ENCODE results near the gene NFE2L1. TPM values are rescaled to one million over a fixed set of nuclear protein-coding genes. Genes with fewer than 3 reads are reported as not detected.

Gene NFE2L1
- total RNA-seq, 2 donors from 2014 or later = 87.8 to 244 TPM

GRCh38 chr17:48059125-48059668 is 11.0 kb downstream of the NFE2L1 start:
- H3K27ac ChIP-seq = no peak overlapping the region
- TF ChIP-seq POLR2A (IDR thresholded peaks at IDR 0.05) (no peak), CTCF (IDR thresholded peaks at IDR 0.05) (no peak)

DNA sequence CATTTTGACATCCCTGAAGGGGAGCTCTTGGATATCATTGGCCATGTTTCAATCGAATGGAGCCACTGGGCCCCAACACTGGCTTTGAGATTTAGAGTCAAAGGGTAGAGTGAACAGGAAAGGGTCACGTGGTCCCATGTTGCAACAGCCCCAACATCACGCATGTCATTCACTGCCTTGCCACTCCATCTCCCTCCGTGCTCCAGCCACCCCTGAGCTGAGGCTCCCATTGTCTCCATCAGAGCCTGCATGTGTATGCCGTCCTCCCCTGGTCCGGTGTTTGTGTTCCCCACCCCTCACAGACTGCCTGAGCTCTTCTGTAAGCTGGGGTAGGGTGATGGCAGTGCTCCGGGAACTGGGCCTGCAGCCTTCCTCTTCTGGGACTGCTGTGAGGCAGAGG is 12.1 kb downstream of the NFE2L1 start:
- whole genome bisulfite sequencing = 74% methylated on average over 7 of the region's 7 CpGs
- H3K36me3 ChIP-seq = peaks cover 0 to 35% of the 10 kb centered on the region in 2 donors
- H3K27ac ChIP-seq = no peak overlapping the region
- H3K4me1 ChIP-seq (replicated peaks) = peaks cover under 1% of the 10 kb centered on the region
- H3K27me3 ChIP-seq (replicated peaks; ENCODE audit: insufficient read depth) = no peaks in the 10 kb centered on the region
- no peaks in the 10 kb centered on the region for H3K9me3 ChIP-seq
- H3K4me3 ChIP-seq = no peak overlapping the region
- intact Hi-C loops (cut with DNase I) = no loop called here
- no peak for TF ChIP-seq POLR2A (IDR thresholded peaks at IDR 0.05)
- TF ChIP-seq POLR2AphosphoS5 (IDR thresholded peaks at IDR 0.05) = no peak
- no peak for TF ChIP-seq CTCF (IDR thresholded peaks at IDR 0.05)
- no peak for DNase-seq (ENCODE audit: low spot score)

More at GRCh38 chr17:48059125-48059668, 11.0 kb downstream of the NFE2L1 start:
- no peaks in the 10 kb centered on the region for H3K27me3 ChIP-seq (replicated peaks; ENCODE audit: insufficient read depth)
- intact Hi-C loops (cut with DNase I) = no loop called here
- 93% methylated on average over 29 of the region's 32 CpGs for WGBS
- no peaks in the 10 kb centered on the region for H3K9me3 ChIP-seq
- H3K36me3 ChIP-seq = peaks cover 0 to 35% of the 10 kb centered on the region in 2 donors
- H3K4me3 ChIP-seq = no peak overlapping the region
- peaks cover 8% of the 10 kb centered on the region for H3K4me1 ChIP-seq (replicated peaks)
- no peak for DNase-seq (ENCODE audit: low spot score)

DNA sequence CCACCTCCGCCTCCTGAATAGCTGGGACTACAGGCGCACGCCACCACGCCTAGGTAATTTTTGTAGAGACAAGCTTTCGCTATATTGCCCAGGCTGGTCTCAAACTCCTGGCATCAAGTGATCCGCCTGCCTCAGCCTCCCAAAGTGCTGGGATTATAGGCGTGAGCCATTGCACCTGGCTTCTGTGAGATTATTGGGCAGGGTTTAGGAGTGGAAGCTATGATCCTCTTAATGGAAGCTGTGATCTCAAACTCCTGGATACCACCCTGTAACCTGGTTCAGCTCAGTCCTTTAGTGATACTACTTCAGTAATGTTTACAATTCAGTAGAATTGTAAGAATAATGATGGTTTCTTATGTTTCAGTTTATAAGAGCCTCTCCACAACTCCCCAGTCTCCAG is 14.1 kb downstream of the NFE2L1 start:
- H3K9me3 ChIP-seq = no peaks in the 10 kb centered on the region
- no peaks in the 10 kb centered on the region for H3K27me3 ChIP-seq (replicated peaks; ENCODE audit: insufficient read depth)
- no peak for TF ChIP-seq POLR2AphosphoS5 (IDR thresholded peaks at IDR 0.05)
- TF ChIP-seq POLR2A (IDR thresholded peaks at IDR 0.05) = no peak
- no peak for TF ChIP-seq CTCF (IDR thresholded peaks at IDR 0.05)
- no peak for DNase-seq (ENCODE audit: low spot score)
- H3K27ac ChIP-seq = no peak overlapping the region
- H3K36me3 ChIP-seq = peaks cover 0 to 23% of the 10 kb centered on the region in 2 donors
- WGBS = 93% methylated on average over 7 of the region's 7 CpGs
- no peaks in the 10 kb centered on the region for H3K4me1 ChIP-seq (replicated peaks)
- intact Hi-C loops (cut with DNase I) = no loop called here
- H3K4me3 ChIP-seq = no peak overlapping the region

DNA sequence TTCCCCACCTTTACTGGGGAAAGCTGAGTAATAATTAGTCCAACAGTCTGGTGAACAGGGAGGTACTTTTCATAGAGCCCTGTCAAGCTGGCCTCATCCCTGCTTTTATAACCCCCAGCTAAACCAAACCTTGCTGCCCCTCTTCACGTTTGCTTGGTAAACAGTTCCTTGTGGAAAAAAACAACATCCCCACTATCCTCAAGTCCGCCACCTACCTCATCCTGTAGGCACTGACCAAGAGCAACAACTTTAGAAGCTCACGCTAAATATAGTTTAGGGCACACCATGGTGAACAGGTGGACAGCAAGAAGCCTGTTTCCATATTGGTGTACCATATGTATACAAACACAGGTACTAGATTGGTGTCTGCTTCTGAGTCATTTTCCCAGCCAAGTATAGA is 16.5 kb downstream of the NFE2L1 start:
- DNase-seq (ENCODE audit: low spot score) = no peak
- TF ChIP-seq CTCF (IDR thresholded peaks at IDR 0.05) (no peak), POLR2AphosphoS5 (IDR thresholded peaks at IDR 0.05) (no peak), POLR2A (IDR thresholded peaks at IDR 0.05) (no peak)
- H3K27me3 ChIP-seq (replicated peaks; ENCODE audit: insufficient read depth) = no peaks in the 10 kb centered on the region
- no peak overlapping the region for H3K4me3 ChIP-seq
- WGBS = 72% methylated on average over 3 of the region's 3 CpGs
- peaks cover 0 to 2% of the 10 kb centered on the region in 2 donors for H3K36me3 ChIP-seq
- H3K4me1 ChIP-seq (replicated peaks) = no peaks in the 10 kb centered on the region
- intact Hi-C loops (cut with DNase I) = no loop called here
- peak overlapping the region in 1 of 2 donors; percentile 16 for H3K27ac ChIP-seq
- H3K9me3 ChIP-seq = no peaks in the 10 kb centered on the region

GRCh38 chr17:48066192-48066591 is 18.0 kb downstream of the NFE2L1 start:
- no peak overlapping the region for H3K27ac ChIP-seq
- intact Hi-C loops (cut with DNase I) = no loop called here

More at GRCh38 chr17:48066192-48066591, 18.0 kb downstream of the NFE2L1 start:
- Histone ChIP-seq H3K36me3 (peaks cover 0 to 2% of the 10 kb centered on the region in 2 donors), H3K4me3 (no peak overlapping the region), H3K27me3 (replicated peaks; ENCODE audit: insufficient read depth) (no peaks in the 10 kb centered on the region), H3K9me3 (no peaks in the 10 kb centered on the region), H3K4me1 (replicated peaks) (no peaks in the 10 kb centered on the region)
- WGBS = 82% methylated on average over 1 of the region's 1 CpG
- no peak for DNase-seq (ENCODE audit: low spot score)
- TF ChIP-seq CTCF (IDR thresholded peaks at IDR 0.05) (no peak), POLR2AphosphoS5 (IDR thresholded peaks at IDR 0.05) (no peak), POLR2A (IDR thresholded peaks at IDR 0.05) (no peak)

Data from prostate gland (tissue), 2 donors.